HL-60 (cell line): ENCODE data around the gene EHBP1L1.

Experiments
- DNase-seq, 2 experiments: peaks; one replicate each; pipeline ENCODE4 v3.0.0-alpha.2; 2010 to 2020; ENCODE audit warnings: low read depth in 1 of 2, low spot score in 1 of 2
- H3K27ac ChIP-seq: fragments of 250-450 bp; sonication (Bioruptor Pico); replicated peaks from 2 replicates; pipeline ENCODE4 v1.5.1; 2020; ENCODE audit warnings: mild to moderate bottlenecking, moderate library complexity
- H3K27me3 ChIP-seq: fragments of 250-450 bp; sonication (Bioruptor Pico); 2 replicates; pipeline ENCODE4 v1.5.1; 2021; ENCODE audit warnings: mild to moderate bottlenecking, moderate library complexity; ENCODE audit not compliant: insufficient read depth, poor library complexity, severe bottlenecking
- H3K4me3 ChIP-seq: replicated peaks from 2 replicates; pipeline ENCODE4 v1.5.1; 2011; ENCODE audit warnings: mild to moderate bottlenecking, control low read depth, low read length; ENCODE audit not compliant: insufficient read depth
- CTCF ChIP-seq: IDR thresholded peaks from one replicate; pipeline ENCODE4 v1.5.1; 2011; ENCODE audit warnings: low read length, control low read depth, inconsistent platforms; ENCODE audit not compliant: insufficient read depth
- GABPA ChIP-seq: IDR thresholded peaks from 2 replicates; pipeline ENCODE4 v1.6.1; 2012; ENCODE audit warnings: low read depth
- POLR2AphosphoS5 ChIP-seq: IDR thresholded peaks from 2 replicates; pipeline ENCODE4 v1.6.1; 2012; ENCODE audit warnings: low read depth
- REST ChIP-seq: IDR thresholded peaks from 2 replicates; pipeline ENCODE4 v1.6.1; 2012; ENCODE audit warnings: low read depth; ENCODE audit not compliant: insufficient replicate concordance
- SPI1 ChIP-seq: IDR thresholded peaks from 2 replicates; pipeline ENCODE4 v1.6.1; 2012; ENCODE audit warnings: low read depth, mild to moderate bottlenecking, borderline replicate concordance

Gene EHBP1L1

GRCh38 chr11:65615950-65616574 lies 40.2 kb downstream of the EHBP1L1 start:
- Histone ChIP-seq H3K4me3 (peak overlapping the region; percentile 97), H3K27me3 (no peaks in the 10 kb centered on the region), H3K27ac (peak overlapping the region; percentile 89)
- DNase-seq, result peak; percentile 42 to 67
- TF ChIP-seq REST (no peak), GABPA (no peak), POLR2AphosphoS5 (no peak), SPI1 (no peak), CTCF (no peak)

- Histone ChIP-seq H3K27ac (peak overlapping the region; percentile 54), H3K27me3 (no peaks in the 10 kb centered on the region), H3K4me3 (peak overlapping the region; percentile 97)
- no peak for TF ChIP-seq REST
- no peak for TF ChIP-seq POLR2AphosphoS5
- no peak for TF ChIP-seq GABPA
- no peak for TF ChIP-seq SPI1
- TF ChIP-seq CTCF, result no peak
- no peak for DNase-seq
These were observed 40.7 kb downstream of the EHBP1L1 start for GRCh38 chr11:65616575-65617001.

GRCh38 chr11:65617136-65617850 lies 41.4 kb downstream of the EHBP1L1 start:
- Histone ChIP-seq H3K27me3 (no peaks in the 10 kb centered on the region), H3K4me3 (peak overlapping the region; percentile 97), H3K27ac (no peak overlapping the region)
- no peak for DNase-seq
- TF ChIP-seq CTCF, result no peak
- no peak for TF ChIP-seq REST
- no peak for TF ChIP-seq POLR2AphosphoS5
- TF ChIP-seq SPI1, result no peak
- TF ChIP-seq GABPA, result no peak
